Measurements from ENCODE around the gene RAB30. TPM values are rescaled to one million over a fixed set of nuclear protein-coding genes. Genes with fewer than 3 reads are reported as not detected.

The RAB30 gene
- total RNA-seq, 4 donors from 2014 or later, result 14.1 to 38.1 (median 24.4) TPM

DNA sequence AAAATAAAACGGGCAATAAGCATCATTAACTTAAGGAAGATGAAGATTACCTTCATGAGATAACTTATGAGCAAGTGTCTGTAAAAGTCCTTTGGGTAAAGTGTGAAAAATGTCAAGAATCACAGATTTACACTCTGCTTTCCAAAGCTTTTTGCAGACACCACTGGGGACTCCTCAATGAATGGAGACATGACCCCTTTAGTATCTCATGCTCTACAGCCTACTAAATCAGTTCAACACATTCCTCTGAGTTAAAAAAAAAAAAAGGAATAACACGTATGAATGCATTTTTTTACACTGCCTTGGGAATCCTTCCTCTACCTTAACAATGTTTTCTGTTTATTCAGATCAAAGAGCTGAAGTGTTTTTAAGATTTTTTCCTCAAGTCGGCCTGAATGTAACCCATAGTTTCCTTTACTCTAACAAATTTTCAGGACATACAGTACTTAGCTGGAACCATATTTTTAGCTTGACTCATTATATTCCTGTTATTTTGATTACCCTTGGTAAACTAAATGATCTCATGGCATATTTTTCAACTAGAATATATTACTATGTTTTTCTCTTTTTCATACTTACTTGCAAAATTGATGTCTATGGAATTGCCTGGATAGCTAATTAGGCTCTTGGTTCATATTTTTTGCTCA lies 25.9 kb upstream of the RAB30 start:
- Histone ChIP-seq H3K27me3 (no peaks in the 10 kb centered on the region), H3K4me3 (no peak overlapping the region), H3K27ac (no peak overlapping the region), H3K36me3 (no peaks in the 10 kb centered on the region), H3K4me1 (peaks cover 12% of the 10 kb centered on the region), H3K9me3 (no peaks in the 10 kb centered on the region)
- WGBS, result 61% methylated on average over 3 of the region's 3 CpGs
- no peak for TF ChIP-seq POLR2A (IDR thresholded peaks at IDR 0.05)
- no peak for TF ChIP-seq EP300 (IDR thresholded peaks at IDR 0.05)
- TF ChIP-seq, protein P1, sequence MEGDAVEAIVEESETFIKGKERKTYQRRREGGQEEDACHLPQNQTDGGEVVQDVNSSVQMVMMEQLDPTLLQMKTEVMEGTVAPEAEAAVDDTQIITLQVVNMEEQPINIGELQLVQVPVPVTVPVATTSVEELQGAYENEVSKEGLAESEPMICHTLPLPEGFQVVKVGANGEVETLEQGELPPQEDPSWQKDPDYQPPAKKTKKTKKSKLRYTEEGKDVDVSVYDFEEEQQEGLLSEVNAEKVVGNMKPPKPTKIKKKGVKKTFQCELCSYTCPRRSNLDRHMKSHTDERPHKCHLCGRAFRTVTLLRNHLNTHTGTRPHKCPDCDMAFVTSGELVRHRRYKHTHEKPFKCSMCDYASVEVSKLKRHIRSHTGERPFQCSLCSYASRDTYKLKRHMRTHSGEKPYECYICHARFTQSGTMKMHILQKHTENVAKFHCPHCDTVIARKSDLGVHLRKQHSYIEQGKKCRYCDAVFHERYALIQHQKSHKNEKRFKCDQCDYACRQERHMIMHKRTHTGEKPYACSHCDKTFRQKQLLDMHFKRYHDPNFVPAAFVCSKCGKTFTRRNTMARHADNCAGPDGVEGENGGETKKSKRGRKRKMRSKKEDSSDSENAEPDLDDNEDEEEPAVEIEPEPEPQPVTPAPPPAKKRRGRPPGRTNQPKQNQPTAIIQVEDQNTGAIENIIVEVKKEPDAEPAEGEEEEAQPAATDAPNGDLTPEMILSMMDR (IDR thresholded peaks at IDR 0.05), result no peak
- TF ChIP-seq POLR2AphosphoS5 (IDR thresholded peaks at IDR 0.05), result no peak
- no peak for DNase-seq (ENCODE audit: low spot score in 2 of 2)

- no peaks in the 10 kb centered on the region for H3K9me3 ChIP-seq
- 48% methylated on average over 2 of the region's 2 CpGs for WGBS
- DNase-seq (ENCODE audit: low spot score in 2 of 2), result no peak
- no peak overlapping the region for H3K27ac ChIP-seq
- H3K27me3 ChIP-seq, result no peaks in the 10 kb centered on the region
- TF ChIP-seq POLR2AphosphoS5 (IDR thresholded peaks at IDR 0.05) (no peak), EP300 (IDR thresholded peaks at IDR 0.05) (no peak), POLR2A (IDR thresholded peaks at IDR 0.05) (no peak)
- TF ChIP-seq, protein P1 (IDR thresholded peaks at IDR 0.05), result no peak
- no peaks in the 10 kb centered on the region for H3K36me3 ChIP-seq
- H3K4me3 ChIP-seq, result no peak overlapping the region
- peaks cover 18% of the 10 kb centered on the region for H3K4me1 ChIP-seq
Observed at GRCh38 chr11:83093634-83094033, 21.9 kb upstream of the RAB30 start.

- H3K4me3 ChIP-seq, result no peak overlapping the region
- TF ChIP-seq, protein P1 (IDR thresholded peaks at IDR 0.05), result no peak
- no peak for TF ChIP-seq EP300 (IDR thresholded peaks at IDR 0.05)
- TF ChIP-seq POLR2AphosphoS5 (IDR thresholded peaks at IDR 0.05), result no peak
- TF ChIP-seq POLR2A (IDR thresholded peaks at IDR 0.05), result no peak
- no peaks in the 10 kb centered on the region for H3K27me3 ChIP-seq
- H3K27ac ChIP-seq, result peak overlapping the region; percentile 44
- peaks cover 18% of the 10 kb centered on the region for H3K4me1 ChIP-seq
- no peaks in the 10 kb centered on the region for H3K9me3 ChIP-seq
- H3K36me3 ChIP-seq, result no peaks in the 10 kb centered on the region
- 49% methylated on average over 2 of the region's 2 CpGs for WGBS
- no peak for DNase-seq (ENCODE audit: low spot score in 2 of 2)
Observed at GRCh38 chr11:83092488-83093384, 21.0 kb upstream of the RAB30 start.

- H3K9me3 ChIP-seq, result no peaks in the 10 kb centered on the region
- TF ChIP-seq POLR2A (IDR thresholded peaks at IDR 0.05) (no peak), POLR2AphosphoS5 (IDR thresholded peaks at IDR 0.05) (no peak), EP300 (IDR thresholded peaks at IDR 0.05) (no peak)
- TF ChIP-seq, protein P1 (IDR thresholded peaks at IDR 0.05), result no peak
- H3K36me3 ChIP-seq, result no peaks in the 10 kb centered on the region
- DNase-seq (ENCODE audit: low spot score in 2 of 2), result no peak
- H3K4me3 ChIP-seq, result no peak overlapping the region
- WGBS, result 95% methylated on average over 2 of the region's 2 CpGs
- H3K27me3 ChIP-seq, result no peaks in the 10 kb centered on the region
- H3K27ac ChIP-seq, result no peak overlapping the region
- H3K4me1 ChIP-seq, result peaks cover 28% of the 10 kb centered on the region
Observed at GRCh38 chr11:83088965-83089364, 17.3 kb upstream of the RAB30 start.

- WGBS, result 20% methylated on average over 2 of the region's 2 CpGs
- H3K27me3 ChIP-seq, result no peaks in the 10 kb centered on the region
- H3K4me3 ChIP-seq, result no peak overlapping the region
- DNase-seq (ENCODE audit: low spot score in 2 of 2), result no peak
- no peaks in the 10 kb centered on the region for H3K36me3 ChIP-seq
- no peak overlapping the region for H3K27ac ChIP-seq
- no peak for TF ChIP-seq POLR2A (IDR thresholded peaks at IDR 0.05)
- TF ChIP-seq, protein P1 (IDR thresholded peaks at IDR 0.05), result peak in 1 of 2 donors; percentile 6
- H3K9me3 ChIP-seq, result no peaks in the 10 kb centered on the region
- peaks cover 10% of the 10 kb centered on the region for H3K4me1 ChIP-seq
Observed at GRCh38 chr11:83087035-83087434, 15.3 kb upstream of the RAB30 start.

Data from suprapubic skin (tissue), 4 donors.